HCT116 (cell line): ENCODE measurements around the gene ANKRD7. TPM values are rescaled to one million over a fixed set of nuclear protein-coding genes. Genes with fewer than 3 reads are reported as not detected.

ENCODE experiments used
- ATAC-seq: fragments of 200-7000 bp; cut with Tn5 transposase; 2 replicates; pipeline ENCODE4 v1.9.1; 2020; ENCODE audit warnings: mild to moderate bottlenecking, moderate library complexity
- BruUV-seq: library from RNA; stranded (reverse); fragments of 400-500 nt; replicated peaks from 2 replicates; lab custom pipeline; 2021; lab: Mats Ljungman, UMichigan
- CTCF ChIA-PET: fragments of 300-600 bp; sonication (Branson Sonifier 250); formaldehyde crosslinking; loops from one replicate; lab custom pipeline; 2021; ENCODE audit warnings: antibody characterized with exemption; lab: Charles Lee
- POLR2A ChIA-PET: fragments of 300-600, 350-600 bp; sonication (Branson Sonifier 250); formaldehyde crosslinking; loops from one replicate; lab custom pipeline; 2021; ENCODE audit warnings: antibody characterized with exemption; lab: Charles Lee
- RAD21 ChIA-PET, 2 experiments: fragments of 300-600 bp; sonication (Branson Sonifier 250); formaldehyde crosslinking; loops; one replicate each; lab custom pipeline; 2023; ENCODE audit warnings: low total read pairs in 2 of 2; ENCODE audit not compliant: uncharacterized antibody in 2 of 2, unreplicated experiment in 2 of 2, low non-redundant PET in 1 of 2; lab: Charles Lee
- DNase-seq: peaks from one replicate; pipeline ENCODE4 v3.0.0-alpha.2; 2010; ENCODE audit warnings: low read depth, low spot score
- H2AFZ ChIP-seq: fragments of 200-600 bp; shearing (Covaris generic), sonication (generic); 2 replicates; pipeline ENCODE4 v1.6.1; 2017; ENCODE audit warnings: low read depth, mixed run types, mixed read lengths, antibody characterized with exemption, low read length; ENCODE audit not compliant: poor library complexity, severe bottlenecking
- H3K27ac ChIP-seq: 2 replicates; pipeline ENCODE4 v1.5.1; 2012; ENCODE audit warnings: low read depth, low read length
- H3K27me3 ChIP-seq: fragments of 200-600 bp; sonication (generic); 2 replicates; pipeline ENCODE4 v1.6.1; 2016; ENCODE audit warnings: mixed run types, low read length, mixed read lengths; ENCODE audit not compliant: insufficient read depth
- H3K36me3 ChIP-seq, 2 experiments: fragments of 200-500 bp in 1 of 2; fragments of 200-600 bp in 1 of 2; sonication (Bioruptor generic) in 1 of 2; sonication (generic) in 1 of 2; 2 replicates each; pipeline versions ENCODE4 v1.5.1 to v1.6.1; 2014 to 2016; ENCODE audit warnings: low read length in 2 of 2, inconsistent platforms in 1 of 2, mixed read lengths in 1 of 2, mixed run types in 1 of 2; ENCODE audit not compliant: insufficient read depth in 2 of 2, control insufficient read depth in 1 of 2
- H3K4me1 ChIP-seq, 2 experiments: fragments of 200-600 bp in 1 of 2; sonication (generic) in 1 of 2; 2 replicates each; pipeline versions ENCODE4 v1.5.1 to v1.6.1; 2012 to 2017; ENCODE audit warnings: low read length in 2 of 2, inconsistent platforms in 1 of 2, mild to moderate bottlenecking in 1 of 2, mixed read lengths in 1 of 2, mixed run types in 1 of 2, moderate library complexity in 1 of 2; ENCODE audit not compliant: insufficient read depth in 2 of 2, control insufficient read depth in 1 of 2
- H3K4me2 ChIP-seq: fragments of 200-600 bp; sonication (generic); 2 replicates; pipeline ENCODE4 v1.6.1; 2017; ENCODE audit warnings: mixed run types, low read length, mixed read lengths
- H3K4me3 ChIP-seq, 2 experiments: fragments of 200-600 bp in 1 of 2; sonication (generic) in 1 of 2; replicated peaks in 1 of 2; 2 replicates each; pipeline ENCODE4 v1.5.1; 2011 to 2016; ENCODE audit warnings: low read length in 2 of 2, control low read depth in 1 of 2, low read depth in 1 of 2, mild to moderate bottlenecking in 1 of 2, mixed read lengths in 1 of 2, mixed run types in 1 of 2
- H3K79me2 ChIP-seq: fragments of 200-600 bp; sonication (generic); 2 replicates; pipeline ENCODE4 v1.6.1; 2017; ENCODE audit warnings: mild to moderate bottlenecking, mixed run types, low read length, moderate library complexity, mixed read lengths; ENCODE audit not compliant: insufficient read depth
- H3K9ac ChIP-seq: fragments of 200-600 bp; sonication (generic); 2 replicates; pipeline ENCODE4 v1.6.1; 2016; ENCODE audit warnings: low read length, mixed read lengths
- H3K9me2 ChIP-seq: fragments of 200-600 bp; sonication (generic), shearing (Covaris generic); 2 replicates; pipeline ENCODE4 v1.6.1; 2017; ENCODE audit warnings: mixed run types, mild to moderate bottlenecking, moderate library complexity; ENCODE audit not compliant: insufficient read depth
- H3K9me3 ChIP-seq, 2 experiments: fragments of 200-500 bp in 1 of 2; fragments of 200-600 bp in 1 of 2; sonication (Bioruptor generic) in 1 of 2; sonication (generic) in 1 of 2; 2 replicates each; pipeline ENCODE4 v1.6.1; 2014 to 2017; ENCODE audit warnings: low read length in 2 of 2, mixed read lengths in 2 of 2, inconsistent platforms in 1 of 2, low read depth in 1 of 2, mild to moderate bottlenecking in 1 of 2, mixed run types in 1 of 2, moderate library complexity in 1 of 2; ENCODE audit not compliant: control insufficient read depth in 1 of 2, insufficient read depth in 1 of 2
- H4K20me1 ChIP-seq: fragments of 200-600 bp; sonication (generic), shearing (Covaris generic); 2 replicates; pipeline ENCODE4 v1.6.1; 2017; ENCODE audit warnings: mixed run types, mild to moderate bottlenecking, moderate library complexity; ENCODE audit not compliant: insufficient read depth
- CBX3 ChIP-seq: IDR thresholded peaks from 2 replicates; pipeline ENCODE4 v1.6.1; 2012; ENCODE audit warnings: low read depth
- CEBPB ChIP-seq: IDR thresholded peaks from 2 replicates; pipeline ENCODE4 v1.6.1; 2012; ENCODE audit warnings: low read depth
- EGR1 ChIP-seq: IDR thresholded peaks from 2 replicates; pipeline ENCODE4 v1.6.1; 2012; ENCODE audit warnings: low read depth
- EZH2 ChIP-seq: fragments of 200-600 bp; sonication (generic); IDR thresholded peaks from 2 replicates; pipeline ENCODE4 v1.6.1; 2017; ENCODE audit warnings: antibody characterized with exemption, mixed run types
- EZH2phosphoT487 ChIP-seq: fragments of 200-600 bp; IDR thresholded peaks from 2 replicates; pipeline ENCODE4 v1.6.1; 2018; ENCODE audit warnings: antibody characterized with exemption, borderline replicate concordance
- FOSL1 ChIP-seq: IDR thresholded peaks from 2 replicates; pipeline ENCODE4 v1.6.1; 2012; ENCODE audit warnings: low read depth
- POLR2A ChIP-seq: IDR thresholded peaks from 2 replicates; pipeline ENCODE4 v1.7.0; 2011; ENCODE audit warnings: borderline replicate concordance; ENCODE audit not compliant: insufficient read depth, insufficient read length; ENCODE audit errors: extremely low read depth
- RAD21 ChIP-seq: IDR thresholded peaks from 2 replicates; pipeline ENCODE4 v1.6.1; 2012; ENCODE audit warnings: low read depth, mild to moderate bottlenecking
- REST ChIP-seq: IDR thresholded peaks from 2 replicates; pipeline ENCODE4 v1.6.1; 2012; ENCODE audit warnings: low read depth
- SIN3A ChIP-seq: IDR thresholded peaks from 2 replicates; pipeline ENCODE4 v1.6.1; 2012; ENCODE audit warnings: low read depth
- SP1 ChIP-seq: IDR thresholded peaks from 2 replicates; pipeline ENCODE4 v1.6.1; 2012; ENCODE audit warnings: low read depth
- SRF ChIP-seq: IDR thresholded peaks from 2 replicates; pipeline ENCODE4 v1.6.1; 2012; ENCODE audit warnings: low read depth
- TCF7L2 ChIP-seq: IDR thresholded peaks from 2 replicates; pipeline ENCODE4 v1.7.0; 2011; ENCODE audit warnings: borderline replicate concordance, inconsistent platforms; ENCODE audit not compliant: insufficient read depth, insufficient read length; ENCODE audit errors: extremely low read depth
- ZFX ChIP-seq: fragments of 450-650 bp; IDR thresholded peaks from 2 replicates; pipeline ENCODE4 v1.6.1; 2017
- intact Hi-C: fragments of 100-400 bp; cut with micrococcal nuclease; formaldehyde crosslinking; loops from 2 replicates; pipeline ENCODE4 v1.10.0; 2022
- total RNA-seq: library from RNA; stranded (reverse); gene quantifications from one replicate; pipeline ENCODE4 v1.2.1, GENCODE V29; 2021; ENCODE audit not compliant: unreplicated experiment
- TF ChIP-seq, protein P1 (sequence below), 3 experiments: fragments of 200-600 bp in 1 of 3; sonication (generic) in 1 of 3; IDR thresholded peaks in 2 of 3; conservative IDR thresholded peaks in 1 of 3; 2 replicates each; pipeline ENCODE4 v1.5.1; 2012 to 2017; ENCODE audit warnings: low read depth in 2 of 3, low read length in 2 of 3, antibody characterized with exemption in 1 of 3, borderline replicate concordance in 1 of 3, control low read depth in 1 of 3, mild to moderate bottlenecking in 1 of 3, mixed read lengths in 1 of 3, mixed run types in 1 of 3, moderate library complexity in 1 of 3; ENCODE audit not compliant: insufficient read depth in 1 of 3
- TF ChIP-seq, protein P2 (sequence below): IDR thresholded peaks from 2 replicates; pipeline ENCODE4 v1.6.1; 2012

The ANKRD7 gene
- total RNA-seq, 1 experiment from 2014 or later = not detected

GRCh38 chr7:118250860-118251494, 26.5 kb downstream of the ANKRD7 start:
- H3K4me1 ChIP-seq = no peaks in the 10 kb centered on the region
- no peak overlapping the region for H3K9ac ChIP-seq
- H3K4me2 ChIP-seq = no peak overlapping the region
- H2AFZ ChIP-seq = peak overlapping the region; percentile 56
- ChIA-PET CTCF (no interaction called here), RAD21 (no interaction called here), POLR2A (no interaction called here)
- intact Hi-C loops = loop anchor here (10.0 kb wide), 2 partner anchors 334 to 924 kb away; no protein-coding TSS in a partner anchor
- H3K9me2 ChIP-seq = no peaks in the 10 kb centered on the region
- TF ChIP-seq, protein P1, sequence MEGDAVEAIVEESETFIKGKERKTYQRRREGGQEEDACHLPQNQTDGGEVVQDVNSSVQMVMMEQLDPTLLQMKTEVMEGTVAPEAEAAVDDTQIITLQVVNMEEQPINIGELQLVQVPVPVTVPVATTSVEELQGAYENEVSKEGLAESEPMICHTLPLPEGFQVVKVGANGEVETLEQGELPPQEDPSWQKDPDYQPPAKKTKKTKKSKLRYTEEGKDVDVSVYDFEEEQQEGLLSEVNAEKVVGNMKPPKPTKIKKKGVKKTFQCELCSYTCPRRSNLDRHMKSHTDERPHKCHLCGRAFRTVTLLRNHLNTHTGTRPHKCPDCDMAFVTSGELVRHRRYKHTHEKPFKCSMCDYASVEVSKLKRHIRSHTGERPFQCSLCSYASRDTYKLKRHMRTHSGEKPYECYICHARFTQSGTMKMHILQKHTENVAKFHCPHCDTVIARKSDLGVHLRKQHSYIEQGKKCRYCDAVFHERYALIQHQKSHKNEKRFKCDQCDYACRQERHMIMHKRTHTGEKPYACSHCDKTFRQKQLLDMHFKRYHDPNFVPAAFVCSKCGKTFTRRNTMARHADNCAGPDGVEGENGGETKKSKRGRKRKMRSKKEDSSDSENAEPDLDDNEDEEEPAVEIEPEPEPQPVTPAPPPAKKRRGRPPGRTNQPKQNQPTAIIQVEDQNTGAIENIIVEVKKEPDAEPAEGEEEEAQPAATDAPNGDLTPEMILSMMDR (IDR thresholded peaks at IDR 0.05 in 2 of 3, conservative IDR thresholded peaks at IDR 0.05 in 1 of 3; ENCODE audit: borderline replicate concordance in 1 of 3, insufficient read depth in 1 of 3, low read depth in 2 of 3, low read length in 2 of 3) = peak; percentile 15 to 62 (median 53); a peak in 5 of 6 replicates
- TF ChIP-seq POLR2A (no peak), RAD21 (peak; percentile 34)
- no peak overlapping the region for H3K27ac ChIP-seq
- no peaks in the 10 kb centered on the region for H3K36me3 ChIP-seq
- H3K4me3 ChIP-seq = no peak overlapping the region
- no peaks in the 10 kb centered on the region for H4K20me1 ChIP-seq
- no peaks in the 10 kb centered on the region for H3K9me3 ChIP-seq
- no TSS peak for BruUV-seq
- no peaks in the 10 kb centered on the region for H3K79me2 ChIP-seq
- DNase-seq (no peak), ATAC-seq (no peak)
- no peaks in the 10 kb centered on the region for H3K27me3 ChIP-seq

- intact Hi-C loops = loop anchor here (10.0 kb wide), 2 partner anchors 333 to 923 kb away; no protein-coding TSS in a partner anchor
- no peak overlapping the region for H3K4me2 ChIP-seq
- no TSS peak for BruUV-seq
- no peaks in the 10 kb centered on the region for H4K20me1 ChIP-seq
- POLR2A ChIA-PET = no interaction called here
- H3K9me3 ChIP-seq = no peaks in the 10 kb centered on the region
- CTCF ChIA-PET = interaction anchor here (1.0 kb wide), 1 partner anchor 15 kb away, joined by 3 read pairs; no protein-coding TSS in a partner anchor
- no peak overlapping the region for H3K9ac ChIP-seq
- no peaks in the 10 kb centered on the region for H3K27me3 ChIP-seq
- no peaks in the 10 kb centered on the region for H3K79me2 ChIP-seq
- no peak for DNase-seq
- no peaks in the 10 kb centered on the region for H3K9me2 ChIP-seq
- H3K27ac ChIP-seq = no peak overlapping the region
- H3K4me1 ChIP-seq = no peaks in the 10 kb centered on the region
- no peaks in the 10 kb centered on the region for H3K36me3 ChIP-seq
- H2AFZ ChIP-seq = no peak overlapping the region
- no peak overlapping the region for H3K4me3 ChIP-seq
- RAD21 ChIA-PET = no interaction called here
- ATAC-seq = no peak
- TF ChIP-seq SIN3A (no peak), EZH2phosphoT487 (no peak), REST (no peak), SRF (no peak), EGR1 (no peak), CBX3 (no peak), FOSL1 (no peak), POLR2A (no peak), TCF7L2 (no peak), EZH2 (no peak), ZFX (no peak), SP1 (no peak), CEBPB (no peak), RAD21 (no peak)
- TF ChIP-seq, protein P2, sequence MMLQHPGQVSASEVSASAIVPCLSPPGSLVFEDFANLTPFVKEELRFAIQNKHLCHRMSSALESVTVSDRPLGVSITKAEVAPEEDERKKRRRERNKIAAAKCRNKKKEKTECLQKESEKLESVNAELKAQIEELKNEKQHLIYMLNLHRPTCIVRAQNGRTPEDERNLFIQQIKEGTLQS = no peak
These were observed 27.6 kb downstream of the ANKRD7 start for GRCh38 chr7:118252087-118252486.
